HG03558 (cell line): ENCODE results near the gene PHLDA1.

Experiments used
- ATAC-seq: cut with Tn5 transposase; IDR thresholded peaks from one replicate; pipeline ENCODE4 v1.9.1; 2021; ENCODE audit warnings: moderate number of reproducible peaks; ENCODE audit not compliant: unreplicated experiment; ENCODE audit errors: extremely low read depth

PHLDA1 gene

DNA sequence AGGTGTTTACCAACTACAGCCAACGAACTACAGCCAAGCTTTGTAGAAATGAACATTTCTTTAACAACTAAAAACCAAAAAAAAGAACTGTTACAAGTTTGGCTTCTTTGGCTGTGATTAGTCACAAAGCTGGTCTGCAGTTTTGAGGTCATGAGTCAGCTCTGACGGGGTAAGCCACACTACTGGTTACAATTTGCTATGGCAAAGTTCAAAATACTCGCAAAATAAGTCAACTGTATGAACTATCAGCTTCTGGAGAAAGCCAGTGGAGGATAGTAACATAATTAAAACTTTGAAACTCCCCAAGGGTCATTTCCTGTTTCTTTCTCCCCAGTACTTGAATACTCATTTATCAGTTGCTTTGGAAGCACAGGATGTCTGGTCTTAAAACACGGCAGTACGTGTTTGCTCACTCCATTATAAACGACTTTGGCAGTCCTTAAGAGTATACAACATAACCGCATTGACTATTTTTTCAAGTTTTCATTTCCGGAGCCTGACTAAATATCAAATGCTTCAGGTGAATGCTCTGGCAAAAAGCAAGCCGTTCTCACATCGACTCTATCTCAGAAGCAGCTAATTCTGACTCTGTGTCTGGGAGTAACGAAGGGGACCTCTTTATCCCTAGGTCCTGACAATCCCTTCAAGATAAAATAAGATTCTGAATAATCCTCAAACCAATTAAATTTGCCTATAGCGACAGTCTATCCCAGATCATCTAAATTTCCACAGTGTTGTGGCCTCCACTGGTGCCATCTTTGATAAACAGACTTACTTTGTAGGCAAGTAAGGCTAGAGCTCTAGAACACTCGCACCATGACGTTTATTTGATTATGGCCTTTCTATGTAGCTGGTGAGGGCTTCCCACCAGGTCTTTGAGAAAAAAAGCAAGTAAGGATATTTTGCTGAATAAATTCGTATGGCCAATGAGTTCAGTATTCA is 10.6 kb downstream of the PHLDA1 start:
- ATAC-seq, result no peak

GRCh38 chr12:76020281-76020680 is 11.3 kb downstream of the PHLDA1 start:
- ATAC-seq, result no peak

GRCh38 chr12:76018672-76019071 is 12.9 kb downstream of the PHLDA1 start:
- ATAC-seq, result no peak

DNA sequence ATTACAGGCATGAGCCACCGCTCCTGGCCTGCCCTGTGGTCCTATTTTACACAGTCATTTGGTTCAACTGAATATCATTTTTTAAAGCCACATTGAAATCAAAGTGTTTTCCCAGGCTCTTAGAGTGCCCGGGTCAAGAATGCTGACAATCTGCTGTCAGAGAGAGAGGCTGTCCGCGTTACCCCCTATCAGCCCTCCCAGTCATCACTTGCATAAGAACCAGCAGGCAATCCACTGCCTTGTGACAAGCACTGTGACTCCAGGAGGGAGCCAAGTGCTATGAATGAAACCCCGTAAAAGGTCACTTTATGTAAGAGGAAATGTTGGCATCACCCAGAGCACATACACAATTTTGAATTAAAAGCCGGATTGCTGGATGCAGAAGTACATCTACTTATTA is 13.5 kb downstream of the PHLDA1 start:
- no peak for ATAC-seq

GRCh38 chr12:76014007-76014406 is 17.6 kb downstream of the PHLDA1 start:
- no peak for ATAC-seq

DNA sequence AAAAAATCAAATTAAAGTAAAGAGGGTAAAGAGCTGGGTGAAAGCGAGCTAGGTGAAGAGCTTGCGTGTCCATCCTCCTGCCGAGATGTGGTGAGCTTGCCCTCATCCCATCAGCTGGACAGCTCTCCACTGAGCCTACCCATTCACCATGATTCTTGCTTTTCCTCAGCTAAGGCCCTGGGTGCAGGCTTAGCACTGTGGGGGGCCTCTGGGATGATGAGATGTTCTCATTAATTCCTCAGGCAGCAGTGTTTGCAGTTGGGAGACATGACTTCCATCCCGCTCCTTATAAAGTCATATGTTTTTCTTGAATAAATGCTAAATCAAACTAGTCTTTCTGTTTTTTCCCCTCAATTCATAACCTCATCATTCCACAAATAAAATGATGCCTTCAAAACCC is 18.0 kb downstream of the PHLDA1 start:
- ATAC-seq, result no peak

- ATAC-seq, result no peak
Measured at GRCh38 chr12:76012644-76013043, 18.9 kb downstream of the PHLDA1 start.

DNA sequence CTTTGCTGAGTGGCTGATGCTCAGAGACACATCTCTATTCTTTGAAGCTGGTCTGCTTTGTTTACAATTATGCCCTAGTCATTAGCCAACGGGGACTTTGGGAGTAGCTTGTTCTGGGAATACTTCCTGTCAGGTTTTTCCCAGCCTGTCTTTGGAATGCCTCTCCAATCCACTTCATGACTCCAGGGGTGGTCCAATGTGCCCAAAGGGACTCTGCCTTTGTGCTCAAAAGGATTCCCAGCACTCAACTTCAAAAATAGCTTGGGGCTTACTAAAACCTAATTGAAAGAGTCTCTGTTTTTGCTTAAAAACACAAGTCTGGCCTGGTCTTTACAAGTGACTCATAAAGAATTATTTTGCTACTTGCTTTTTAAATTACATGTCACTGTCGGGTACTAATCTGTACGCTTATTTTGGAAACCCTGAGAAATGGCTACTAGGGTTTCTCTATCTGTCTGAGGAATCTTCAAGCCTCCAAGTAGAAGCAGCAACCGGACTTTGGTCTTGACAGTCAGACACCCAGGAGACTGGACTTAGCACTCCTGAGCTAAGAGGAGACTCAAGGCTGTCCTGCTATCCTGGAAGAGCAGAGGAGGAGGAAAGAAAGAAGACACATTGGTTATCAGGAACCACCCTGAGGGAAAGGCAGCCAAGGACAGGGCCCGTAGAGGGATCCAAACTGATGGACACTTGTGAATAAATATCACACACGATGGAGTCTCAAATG is 20.7 kb downstream of the PHLDA1 start:
- no peak for ATAC-seq

DNA sequence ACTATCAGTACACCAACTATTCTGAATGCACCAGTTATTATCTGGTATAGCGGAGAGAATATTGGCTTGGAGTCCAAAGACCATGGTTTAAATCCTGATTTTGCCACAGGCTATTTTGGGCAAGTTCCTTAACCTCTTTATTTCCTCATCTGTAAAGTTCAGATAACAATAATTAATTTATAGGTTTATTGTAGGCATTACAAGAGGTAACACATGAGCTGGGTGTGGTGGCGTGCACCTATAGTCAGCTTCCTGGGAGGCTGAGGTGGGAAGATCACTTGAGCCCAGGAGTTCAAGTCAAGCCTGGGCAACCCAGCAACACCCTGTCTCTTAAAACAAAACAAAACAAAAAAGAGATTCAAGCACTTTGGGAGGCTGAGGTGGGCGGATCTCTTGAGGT is 23.1 kb downstream of the PHLDA1 start:
- no peak for ATAC-seq

DNA sequence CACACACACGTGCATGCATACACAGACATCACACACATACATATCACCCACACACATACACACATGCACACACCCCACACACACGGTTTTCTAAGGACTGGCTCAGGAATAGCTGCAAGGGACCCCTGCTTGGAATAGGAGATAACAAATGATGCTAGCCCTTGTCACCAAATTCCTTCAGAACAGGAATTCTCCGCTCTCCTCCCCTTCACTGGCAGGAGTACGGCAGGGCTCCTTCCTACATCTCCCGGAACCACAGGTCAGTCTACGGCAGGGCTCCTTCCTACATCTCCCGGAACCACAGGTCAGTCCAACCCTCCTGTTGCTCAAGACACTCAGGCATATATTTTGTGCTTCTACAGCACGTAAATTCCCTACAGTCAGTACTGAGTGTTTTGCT is 23.9 kb downstream of the PHLDA1 start:
- no peak for ATAC-seq

DNA sequence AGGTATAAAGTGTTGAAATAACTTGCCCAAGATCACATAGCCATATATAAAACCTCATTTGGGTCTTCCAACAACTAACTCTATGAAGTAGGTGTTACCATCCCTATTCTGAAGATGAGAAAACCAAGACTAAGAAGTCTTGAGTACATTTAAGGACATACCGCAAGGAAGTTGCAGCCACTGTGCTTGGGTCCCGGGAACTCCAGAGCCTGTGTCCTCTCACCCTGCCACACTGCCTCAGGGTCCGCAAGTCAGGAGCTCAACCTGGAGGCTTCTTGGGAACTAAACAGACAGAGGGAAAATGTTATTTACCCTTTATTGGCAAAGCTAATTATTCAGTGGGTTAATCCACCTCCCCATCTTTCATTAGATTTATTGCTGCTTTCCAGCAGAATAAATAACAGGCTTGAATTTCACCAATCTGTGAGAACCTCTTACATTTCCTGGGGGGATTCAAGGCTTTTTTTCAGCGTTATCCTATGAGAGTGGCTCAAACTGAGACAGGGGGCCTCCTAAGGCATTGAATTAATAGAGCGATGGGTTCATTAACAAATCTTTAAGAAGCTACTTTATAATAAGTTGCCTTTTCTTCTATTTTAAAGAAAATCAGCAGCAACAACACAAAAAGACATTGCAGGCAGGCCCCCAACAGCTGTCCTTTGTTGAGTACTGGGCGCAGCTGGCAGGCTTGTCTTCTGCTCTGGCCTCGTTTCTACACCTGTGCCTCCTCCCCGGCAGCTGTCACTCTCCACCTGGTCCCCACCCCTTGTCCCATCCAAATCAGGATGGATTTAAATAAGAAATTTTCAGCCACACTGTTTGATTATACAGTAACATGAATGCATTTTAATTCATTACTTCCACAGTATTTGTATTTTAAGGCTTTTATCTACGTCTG is 25.3 kb downstream of the PHLDA1 start:
- ATAC-seq, result no peak

DNA sequence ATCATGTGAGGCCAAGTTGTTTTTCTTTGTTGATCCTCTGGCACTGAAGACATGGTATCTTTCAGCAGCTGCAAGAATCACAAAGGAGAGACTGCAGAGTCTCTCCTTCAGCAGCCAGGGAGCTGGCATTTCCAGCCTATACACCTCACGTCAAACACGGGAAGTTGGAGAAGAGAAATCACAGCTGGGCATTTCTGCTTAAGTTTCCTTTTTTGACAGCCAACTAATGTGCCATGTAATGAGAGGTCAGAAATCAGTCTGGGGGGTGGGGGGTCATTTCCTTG is 28.3 kb downstream of the PHLDA1 start:
- no peak for ATAC-seq

DNA sequence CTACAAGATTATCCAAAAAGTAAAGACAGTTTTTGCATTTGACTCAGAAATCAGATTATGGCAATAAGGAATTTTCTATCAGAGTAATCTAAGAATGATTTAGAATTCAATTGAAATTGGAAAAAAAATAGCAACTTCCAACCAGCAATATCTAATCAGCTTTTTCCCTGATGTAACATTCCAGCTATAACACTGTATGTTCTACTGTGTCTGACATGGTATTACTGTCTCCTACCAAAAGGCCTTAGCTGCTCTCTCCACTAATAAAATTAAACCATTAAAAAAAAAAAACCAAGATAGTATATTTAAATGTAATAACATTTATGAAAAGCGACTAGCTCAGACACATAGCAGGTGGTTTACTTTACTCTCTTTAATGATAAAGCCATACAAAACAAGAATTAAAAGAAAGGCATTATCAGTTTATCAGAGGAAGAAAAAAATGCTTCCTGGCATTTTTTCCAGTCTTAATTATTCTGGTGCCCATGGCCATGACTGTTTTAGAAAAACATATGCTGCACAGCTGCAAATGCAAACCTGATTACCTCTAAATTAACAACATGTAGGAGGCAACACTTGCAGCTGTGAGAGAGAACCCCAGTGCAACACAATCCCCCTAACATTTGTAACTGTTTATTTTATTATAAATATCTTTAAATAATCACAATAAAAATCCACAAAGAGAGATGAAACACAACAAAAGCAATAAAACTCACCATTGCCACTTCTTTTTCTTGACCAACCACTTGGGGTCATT is 28.8 kb downstream of the PHLDA1 start:
- ATAC-seq, result no peak

DNA sequence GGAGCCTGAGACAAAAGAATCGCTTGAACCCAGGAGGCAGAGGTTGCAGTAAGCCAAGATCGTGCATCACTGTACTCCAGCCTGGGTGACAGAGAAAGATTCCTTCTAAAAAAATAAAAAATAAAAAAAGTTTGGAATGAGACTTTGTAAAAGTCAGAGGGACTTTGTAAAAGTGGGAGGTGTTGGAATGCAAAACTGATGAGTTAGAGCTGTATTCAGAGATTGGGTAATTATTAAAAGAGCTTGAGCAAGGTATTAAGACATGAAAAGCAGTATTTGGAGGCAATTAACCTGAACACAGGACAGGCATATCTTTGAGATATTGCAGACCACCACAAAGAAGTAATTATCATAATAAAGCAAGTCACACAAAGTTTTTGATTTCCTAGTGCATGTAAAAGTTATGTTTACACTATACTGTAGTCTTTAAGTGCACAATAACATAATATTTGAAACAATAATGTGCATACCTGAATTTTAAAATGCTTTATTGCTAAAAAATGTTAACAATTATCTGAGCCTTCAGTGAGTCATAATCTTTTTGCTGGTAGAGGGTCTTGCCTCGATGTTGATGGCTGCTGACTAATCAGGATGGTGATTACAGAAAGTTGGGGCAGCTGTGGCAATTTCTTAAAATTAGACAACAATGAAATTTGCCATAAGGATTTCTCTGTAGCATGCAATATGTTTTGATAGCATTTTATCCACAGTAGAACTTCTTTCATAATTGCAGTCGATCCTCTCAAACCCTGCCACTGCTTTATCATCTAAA is 33.1 kb downstream of the PHLDA1 start:
- ATAC-seq, result no peak

GRCh38 chr12:75997658-75998057 is 33.9 kb downstream of the PHLDA1 start:
- no peak for ATAC-seq

DNA sequence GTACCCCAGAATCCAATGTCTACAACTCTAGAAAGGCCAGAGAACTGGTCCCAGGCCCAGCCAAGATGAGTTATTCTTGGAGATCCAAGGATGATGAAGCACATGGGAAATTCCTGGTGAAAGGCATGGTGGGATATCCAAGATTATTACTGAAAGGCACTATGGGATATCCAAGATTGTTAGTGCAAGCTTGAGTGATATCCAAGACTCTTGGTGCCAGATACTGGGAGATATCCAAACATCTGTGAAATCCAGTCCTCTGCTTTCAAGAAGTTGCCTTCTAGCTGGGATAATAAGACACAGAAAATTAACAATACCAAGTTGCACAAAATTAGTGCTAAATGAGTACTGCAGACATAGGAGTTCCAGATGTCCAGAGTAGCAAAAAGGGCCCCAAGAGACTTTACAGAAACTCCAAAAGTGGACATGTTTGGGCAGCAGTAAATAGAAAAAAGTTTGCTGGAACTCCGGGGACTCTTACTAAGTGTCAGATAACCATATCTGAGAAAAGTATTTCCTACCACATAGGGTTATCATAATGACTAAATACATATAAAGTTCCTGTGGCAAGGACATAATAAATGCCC is 34.6 kb downstream of the PHLDA1 start:
- no peak for ATAC-seq

DNA sequence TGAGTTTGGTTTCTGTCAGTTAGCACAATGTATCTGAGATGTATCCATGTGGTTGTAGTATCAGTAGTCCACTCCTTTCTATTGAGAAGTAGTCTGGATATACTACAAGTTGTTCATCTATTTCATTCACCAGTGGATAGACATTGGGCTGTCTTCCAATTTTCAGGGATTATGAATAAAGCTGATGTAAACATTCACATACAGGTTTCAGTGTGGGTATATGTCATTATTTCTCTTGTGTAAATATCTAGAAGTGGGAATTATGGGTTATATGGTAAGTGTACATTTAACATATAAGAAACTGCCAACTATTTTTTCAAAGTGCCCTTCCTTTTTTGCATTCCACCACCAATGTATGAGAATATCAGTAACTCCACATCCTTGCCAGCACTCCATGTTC is 35.9 kb downstream of the PHLDA1 start:
- no peak for ATAC-seq

GRCh38 chr12:75994069-75994740 is 37.4 kb downstream of the PHLDA1 start:
- no peak for ATAC-seq
